GM23338 (cell line): ENCODE data around the gene AGA. TPM values are rescaled to one million over a fixed set of nuclear protein-coding genes. Genes with fewer than 3 reads are reported as not detected.

ENCODE experiments used
- ATAC-seq: fragments of 200-7000 bp; cut with Tn5 transposase; 3 replicates; pipeline ENCODE4 v1.9.1; 2020
- DNase-seq: peaks from one replicate; pipeline ENCODE4 v3.0.0-alpha.2; 2015; ENCODE audit warnings: low spot score
- H2AFZ ChIP-seq: fragments of 200-600 bp; sonication (generic); 2 replicates; pipeline ENCODE4 v1.8.0; 2016; ENCODE audit warnings: antibody characterized with exemption, mild to moderate bottlenecking, moderate library complexity
- H3F3A ChIP-seq: fragments of 200-600 bp; sonication (generic); replicated peaks from 2 replicates; pipeline ENCODE4 v1.8.0; 2017; ENCODE audit warnings: antibody characterized with exemption, mixed run types, low read depth
- H3K27ac ChIP-seq: fragments of 200-600 bp; sonication (generic); 2 replicates; pipeline ENCODE4 v1.6.1; 2016; ENCODE audit warnings: low read depth
- H3K27me3 ChIP-seq: fragments of 200-600 bp; sonication (generic); 2 replicates; pipeline ENCODE4 v1.8.0; 2016; ENCODE audit warnings: mild to moderate bottlenecking, mixed run types, moderate library complexity; ENCODE audit not compliant: insufficient read depth
- H3K36me3 ChIP-seq: fragments of 200-600 bp; sonication (generic); 2 replicates; pipeline ENCODE4 v1.8.0; 2016; ENCODE audit warnings: mild to moderate bottlenecking; ENCODE audit not compliant: insufficient read depth
- H3K4me1 ChIP-seq: fragments of 200-600 bp; sonication (generic); 2 replicates; pipeline ENCODE4 v1.8.0; 2016; ENCODE audit warnings: mild to moderate bottlenecking, moderate library complexity; ENCODE audit not compliant: insufficient read depth
- H3K4me2 ChIP-seq: fragments of 200-600 bp; sonication (generic); 2 replicates; pipeline ENCODE4 v1.7.1; 2017; ENCODE audit warnings: mixed run types
- H3K4me3 ChIP-seq: fragments of 200-600 bp; sonication (generic); 2 replicates; pipeline ENCODE4 v1.6.1; 2016; ENCODE audit warnings: mixed run types
- H3K79me2 ChIP-seq: fragments of 200-600 bp; sonication (generic); replicated peaks from 2 replicates; pipeline ENCODE4 v1.8.0; 2017; ENCODE audit warnings: mild to moderate bottlenecking; ENCODE audit not compliant: insufficient read depth
- H3K9me2 ChIP-seq: fragments of 200-600 bp; sonication (generic); 2 replicates; pipeline ENCODE4 v1.8.0; 2017; ENCODE audit not compliant: insufficient read depth
- H4K20me1 ChIP-seq: fragments of 200-600 bp; sonication (generic); replicated peaks from 2 replicates; pipeline ENCODE4 v1.8.0; 2017; ENCODE audit warnings: mild to moderate bottlenecking; ENCODE audit not compliant: insufficient read depth
- H3K27ac Mint-ChIP-seq: 2 replicates; pipeline ENCODE4 v1.8.0; 2020; ENCODE audit warnings: inconsistent platforms, mild to moderate bottlenecking, moderate library complexity, mixed read lengths
- H3K27me3 Mint-ChIP-seq: 3 replicates; pipeline ENCODE4 v1.8.0; 2022; ENCODE audit warnings: low read depth, mild to moderate bottlenecking, moderate library complexity, mixed read lengths, inconsistent platforms; ENCODE audit not compliant: insufficient read depth, poor library complexity
- H3K36me3 Mint-ChIP-seq: 3 replicates; pipeline ENCODE4 v1.8.0; 2021; ENCODE audit warnings: low read depth, mild to moderate bottlenecking, inconsistent platforms, moderate library complexity, mixed read lengths
- H3K4me1 Mint-ChIP-seq: 3 replicates; pipeline ENCODE4 v1.8.0; 2020; ENCODE audit warnings: mild to moderate bottlenecking, inconsistent platforms, mixed read lengths
- H3K4me3 Mint-ChIP-seq: 3 replicates; pipeline ENCODE4 v1.8.0; 2021; ENCODE audit warnings: moderate library complexity, mild to moderate bottlenecking, inconsistent platforms, mixed read lengths
- H3K9me3 Mint-ChIP-seq: 3 replicates; pipeline ENCODE4 v1.8.0; 2020; ENCODE audit warnings: moderate library complexity, mild to moderate bottlenecking, inconsistent platforms, mixed read lengths
- CREB1 ChIP-seq: fragments of 250-450 bp; sonication (Bioruptor Pico); IDR thresholded peaks from 2 replicates; pipeline ENCODE4 v1.5.0; 2020; ENCODE audit warnings: low read depth, mild to moderate bottlenecking, moderate library complexity
- ETS1 ChIP-seq: IDR thresholded peaks from 2 replicates; pipeline ENCODE4 v1.6.1; 2016; ENCODE audit warnings: antibody characterized with exemption
- EZH2 ChIP-seq: fragments of 200-600 bp; sonication (generic); IDR thresholded peaks from one replicate; pipeline ENCODE4 v1.8.0; 2017; ENCODE audit warnings: antibody characterized with exemption, mild to moderate bottlenecking, low read depth; ENCODE audit not compliant: unreplicated experiment
- EZH2phosphoT487 ChIP-seq: fragments of 200-600 bp; sonication (generic); IDR thresholded peaks from one replicate; pipeline ENCODE4 v1.8.1; 2018; ENCODE audit warnings: antibody characterized with exemption; ENCODE audit not compliant: unreplicated experiment
- JUNB ChIP-seq: IDR thresholded peaks from one replicate; pipeline ENCODE4 v1.6.1; 2016; ENCODE audit warnings: antibody characterized with exemption; ENCODE audit not compliant: unreplicated experiment
- NANOG ChIP-seq: IDR thresholded peaks from 2 replicates; pipeline ENCODE4 v1.6.1; 2016; ENCODE audit warnings: antibody characterized with exemption, borderline replicate concordance
- POLR2AphosphoS5 ChIP-seq: IDR thresholded peaks from 2 replicates; pipeline ENCODE4 v1.6.1; 2016; ENCODE audit warnings: antibody characterized with exemption, low read depth
- STAT1 ChIP-seq: IDR thresholded peaks from one replicate; pipeline ENCODE4 v1.6.1; 2016; ENCODE audit warnings: antibody characterized with exemption; ENCODE audit not compliant: unreplicated experiment
- ZNF114 ChIP-seq: fragments of 250-450 bp; sonication (Bioruptor Pico); IDR thresholded peaks from 2 replicates; pipeline ENCODE4 v1.5.0; 2020; ENCODE audit warnings: mild to moderate bottlenecking, moderate library complexity
- ZNF331 ChIP-seq: fragments of 250-450 bp; sonication (Bioruptor Pico); IDR thresholded peaks from 2 replicates; pipeline ENCODE4 v1.5.0; 2020; ENCODE audit warnings: low read depth, mild to moderate bottlenecking, moderate library complexity
- polyA plus RNA-seq: library from polyadenylated mRNA; unstranded; fragments of >200 nt; fragmentation: Nextera tagmentation; extraction: Ambion mirVana; gene quantifications from 2 replicates; pipeline ENCODE4 v1.2.1, GENCODE V29; 2016
- total RNA-seq: library from RNA; depleted of rRNA; stranded (reverse); fragments of >200 nt; shearing (Covaris generic); gene quantifications from 2 replicates; pipeline ENCODE4 v1.2.3, GENCODE V29; 2014
- TF ChIP-seq, protein P1 (sequence below), 2 experiments: fragments of 200-600 bp in 1 of 2; sonication (generic) in 1 of 2; conservative IDR thresholded peaks; 2 replicates each; pipeline versions ENCODE4 v1.5.1 to v1.6.1; 2016 to 2017; ENCODE audit warnings: antibody characterized with exemption in 2 of 2, low read depth in 2 of 2, mild to moderate bottlenecking in 2 of 2, moderate library complexity in 1 of 2
- TF ChIP-seq, protein P2 (sequence below): IDR thresholded peaks from one replicate; pipeline ENCODE4 v1.6.1; 2018; ENCODE audit warnings: antibody characterized with exemption; ENCODE audit not compliant: unreplicated experiment
- TF ChIP-seq, protein P3 (sequence below): fragments of 250-450 bp; sonication (Bioruptor Pico); IDR thresholded peaks from 2 replicates; pipeline ENCODE4 v1.5.0; 2020; ENCODE audit warnings: mild to moderate bottlenecking, moderate library complexity

AGA gene
- total and polyA plus RNA-seq, 2 experiments from 2014 or later = 5.5 to 12.8 TPM

DNA sequence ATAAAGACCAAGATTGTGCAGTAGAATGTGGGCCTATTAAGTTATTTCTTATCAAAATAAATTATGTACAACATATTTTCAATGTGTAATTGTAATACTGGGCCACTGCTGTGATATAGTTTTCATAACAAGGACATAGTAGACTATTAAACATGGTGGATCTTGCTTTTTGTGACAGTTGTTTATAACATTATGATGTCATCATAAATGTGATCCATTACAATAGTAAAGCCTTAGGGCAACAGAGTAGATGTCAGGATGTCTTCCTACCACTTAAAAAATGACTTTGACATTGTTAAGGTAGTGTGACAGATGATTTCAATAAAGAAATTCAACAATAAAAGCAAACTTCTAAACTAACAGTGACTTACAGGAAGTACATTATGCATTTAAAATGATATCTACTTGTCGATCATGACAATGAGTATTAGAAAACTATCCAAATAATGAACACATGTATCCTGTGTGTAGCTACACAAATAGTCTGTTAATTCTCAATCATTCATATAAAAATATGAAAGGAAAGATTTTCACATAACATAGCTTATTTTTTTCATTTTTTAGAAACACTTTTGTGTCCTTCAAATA is 5.3 kb upstream of the AGA start:
- Histone ChIP-seq H2AFZ (no peak overlapping the region), H3K9me2 (no peaks in the 10 kb centered on the region), H3K27ac (no peak overlapping the region), H3K79me2 (peaks cover 44% of the 10 kb centered on the region), H4K20me1 (no peaks in the 10 kb centered on the region), H3K27me3 (no peaks in the 10 kb centered on the region), H3K36me3 (no peaks in the 10 kb centered on the region), H3K4me3 (no peak overlapping the region), H3K4me1 (no peaks in the 10 kb centered on the region), H3F3A (no peaks in the 10 kb centered on the region), H3K4me2 (no peak overlapping the region; the same call in 1 of the 2 replicates)
- TF ChIP-seq STAT1 (no peak), ETS1 (no peak), JUNB (no peak), EZH2phosphoT487 (no peak), ZNF331 (CRISPR knock-in tag) (no peak), NANOG (no peak), CREB1 (CRISPR knock-in tag) (no peak), EZH2 (no peak), POLR2AphosphoS5 (no peak), ZNF114 (CRISPR knock-in tag) (no peak)
- TF ChIP-seq, protein P1, sequence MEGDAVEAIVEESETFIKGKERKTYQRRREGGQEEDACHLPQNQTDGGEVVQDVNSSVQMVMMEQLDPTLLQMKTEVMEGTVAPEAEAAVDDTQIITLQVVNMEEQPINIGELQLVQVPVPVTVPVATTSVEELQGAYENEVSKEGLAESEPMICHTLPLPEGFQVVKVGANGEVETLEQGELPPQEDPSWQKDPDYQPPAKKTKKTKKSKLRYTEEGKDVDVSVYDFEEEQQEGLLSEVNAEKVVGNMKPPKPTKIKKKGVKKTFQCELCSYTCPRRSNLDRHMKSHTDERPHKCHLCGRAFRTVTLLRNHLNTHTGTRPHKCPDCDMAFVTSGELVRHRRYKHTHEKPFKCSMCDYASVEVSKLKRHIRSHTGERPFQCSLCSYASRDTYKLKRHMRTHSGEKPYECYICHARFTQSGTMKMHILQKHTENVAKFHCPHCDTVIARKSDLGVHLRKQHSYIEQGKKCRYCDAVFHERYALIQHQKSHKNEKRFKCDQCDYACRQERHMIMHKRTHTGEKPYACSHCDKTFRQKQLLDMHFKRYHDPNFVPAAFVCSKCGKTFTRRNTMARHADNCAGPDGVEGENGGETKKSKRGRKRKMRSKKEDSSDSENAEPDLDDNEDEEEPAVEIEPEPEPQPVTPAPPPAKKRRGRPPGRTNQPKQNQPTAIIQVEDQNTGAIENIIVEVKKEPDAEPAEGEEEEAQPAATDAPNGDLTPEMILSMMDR (conservative IDR thresholded peaks at IDR 0.05; ENCODE audit: low read depth in 2 of 2) = no peak
- TF ChIP-seq, protein P2, sequence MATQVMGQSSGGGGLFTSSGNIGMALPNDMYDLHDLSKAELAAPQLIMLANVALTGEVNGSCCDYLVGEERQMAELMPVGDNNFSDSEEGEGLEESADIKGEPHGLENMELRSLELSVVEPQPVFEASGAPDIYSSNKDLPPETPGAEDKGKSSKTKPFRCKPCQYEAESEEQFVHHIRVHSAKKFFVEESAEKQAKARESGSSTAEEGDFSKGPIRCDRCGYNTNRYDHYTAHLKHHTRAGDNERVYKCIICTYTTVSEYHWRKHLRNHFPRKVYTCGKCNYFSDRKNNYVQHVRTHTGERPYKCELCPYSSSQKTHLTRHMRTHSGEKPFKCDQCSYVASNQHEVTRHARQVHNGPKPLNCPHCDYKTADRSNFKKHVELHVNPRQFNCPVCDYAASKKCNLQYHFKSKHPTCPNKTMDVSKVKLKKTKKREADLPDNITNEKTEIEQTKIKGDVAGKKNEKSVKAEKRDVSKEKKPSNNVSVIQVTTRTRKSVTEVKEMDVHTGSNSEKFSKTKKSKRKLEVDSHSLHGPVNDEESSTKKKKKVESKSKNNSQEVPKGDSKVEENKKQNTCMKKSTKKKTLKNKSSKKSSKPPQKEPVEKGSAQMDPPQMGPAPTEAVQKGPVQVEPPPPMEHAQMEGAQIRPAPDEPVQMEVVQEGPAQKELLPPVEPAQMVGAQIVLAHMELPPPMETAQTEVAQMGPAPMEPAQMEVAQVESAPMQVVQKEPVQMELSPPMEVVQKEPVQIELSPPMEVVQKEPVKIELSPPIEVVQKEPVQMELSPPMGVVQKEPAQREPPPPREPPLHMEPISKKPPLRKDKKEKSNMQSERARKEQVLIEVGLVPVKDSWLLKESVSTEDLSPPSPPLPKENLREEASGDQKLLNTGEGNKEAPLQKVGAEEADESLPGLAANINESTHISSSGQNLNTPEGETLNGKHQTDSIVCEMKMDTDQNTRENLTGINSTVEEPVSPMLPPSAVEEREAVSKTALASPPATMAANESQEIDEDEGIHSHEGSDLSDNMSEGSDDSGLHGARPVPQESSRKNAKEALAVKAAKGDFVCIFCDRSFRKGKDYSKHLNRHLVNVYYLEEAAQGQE = no peak
- TF ChIP-seq, protein P3, sequence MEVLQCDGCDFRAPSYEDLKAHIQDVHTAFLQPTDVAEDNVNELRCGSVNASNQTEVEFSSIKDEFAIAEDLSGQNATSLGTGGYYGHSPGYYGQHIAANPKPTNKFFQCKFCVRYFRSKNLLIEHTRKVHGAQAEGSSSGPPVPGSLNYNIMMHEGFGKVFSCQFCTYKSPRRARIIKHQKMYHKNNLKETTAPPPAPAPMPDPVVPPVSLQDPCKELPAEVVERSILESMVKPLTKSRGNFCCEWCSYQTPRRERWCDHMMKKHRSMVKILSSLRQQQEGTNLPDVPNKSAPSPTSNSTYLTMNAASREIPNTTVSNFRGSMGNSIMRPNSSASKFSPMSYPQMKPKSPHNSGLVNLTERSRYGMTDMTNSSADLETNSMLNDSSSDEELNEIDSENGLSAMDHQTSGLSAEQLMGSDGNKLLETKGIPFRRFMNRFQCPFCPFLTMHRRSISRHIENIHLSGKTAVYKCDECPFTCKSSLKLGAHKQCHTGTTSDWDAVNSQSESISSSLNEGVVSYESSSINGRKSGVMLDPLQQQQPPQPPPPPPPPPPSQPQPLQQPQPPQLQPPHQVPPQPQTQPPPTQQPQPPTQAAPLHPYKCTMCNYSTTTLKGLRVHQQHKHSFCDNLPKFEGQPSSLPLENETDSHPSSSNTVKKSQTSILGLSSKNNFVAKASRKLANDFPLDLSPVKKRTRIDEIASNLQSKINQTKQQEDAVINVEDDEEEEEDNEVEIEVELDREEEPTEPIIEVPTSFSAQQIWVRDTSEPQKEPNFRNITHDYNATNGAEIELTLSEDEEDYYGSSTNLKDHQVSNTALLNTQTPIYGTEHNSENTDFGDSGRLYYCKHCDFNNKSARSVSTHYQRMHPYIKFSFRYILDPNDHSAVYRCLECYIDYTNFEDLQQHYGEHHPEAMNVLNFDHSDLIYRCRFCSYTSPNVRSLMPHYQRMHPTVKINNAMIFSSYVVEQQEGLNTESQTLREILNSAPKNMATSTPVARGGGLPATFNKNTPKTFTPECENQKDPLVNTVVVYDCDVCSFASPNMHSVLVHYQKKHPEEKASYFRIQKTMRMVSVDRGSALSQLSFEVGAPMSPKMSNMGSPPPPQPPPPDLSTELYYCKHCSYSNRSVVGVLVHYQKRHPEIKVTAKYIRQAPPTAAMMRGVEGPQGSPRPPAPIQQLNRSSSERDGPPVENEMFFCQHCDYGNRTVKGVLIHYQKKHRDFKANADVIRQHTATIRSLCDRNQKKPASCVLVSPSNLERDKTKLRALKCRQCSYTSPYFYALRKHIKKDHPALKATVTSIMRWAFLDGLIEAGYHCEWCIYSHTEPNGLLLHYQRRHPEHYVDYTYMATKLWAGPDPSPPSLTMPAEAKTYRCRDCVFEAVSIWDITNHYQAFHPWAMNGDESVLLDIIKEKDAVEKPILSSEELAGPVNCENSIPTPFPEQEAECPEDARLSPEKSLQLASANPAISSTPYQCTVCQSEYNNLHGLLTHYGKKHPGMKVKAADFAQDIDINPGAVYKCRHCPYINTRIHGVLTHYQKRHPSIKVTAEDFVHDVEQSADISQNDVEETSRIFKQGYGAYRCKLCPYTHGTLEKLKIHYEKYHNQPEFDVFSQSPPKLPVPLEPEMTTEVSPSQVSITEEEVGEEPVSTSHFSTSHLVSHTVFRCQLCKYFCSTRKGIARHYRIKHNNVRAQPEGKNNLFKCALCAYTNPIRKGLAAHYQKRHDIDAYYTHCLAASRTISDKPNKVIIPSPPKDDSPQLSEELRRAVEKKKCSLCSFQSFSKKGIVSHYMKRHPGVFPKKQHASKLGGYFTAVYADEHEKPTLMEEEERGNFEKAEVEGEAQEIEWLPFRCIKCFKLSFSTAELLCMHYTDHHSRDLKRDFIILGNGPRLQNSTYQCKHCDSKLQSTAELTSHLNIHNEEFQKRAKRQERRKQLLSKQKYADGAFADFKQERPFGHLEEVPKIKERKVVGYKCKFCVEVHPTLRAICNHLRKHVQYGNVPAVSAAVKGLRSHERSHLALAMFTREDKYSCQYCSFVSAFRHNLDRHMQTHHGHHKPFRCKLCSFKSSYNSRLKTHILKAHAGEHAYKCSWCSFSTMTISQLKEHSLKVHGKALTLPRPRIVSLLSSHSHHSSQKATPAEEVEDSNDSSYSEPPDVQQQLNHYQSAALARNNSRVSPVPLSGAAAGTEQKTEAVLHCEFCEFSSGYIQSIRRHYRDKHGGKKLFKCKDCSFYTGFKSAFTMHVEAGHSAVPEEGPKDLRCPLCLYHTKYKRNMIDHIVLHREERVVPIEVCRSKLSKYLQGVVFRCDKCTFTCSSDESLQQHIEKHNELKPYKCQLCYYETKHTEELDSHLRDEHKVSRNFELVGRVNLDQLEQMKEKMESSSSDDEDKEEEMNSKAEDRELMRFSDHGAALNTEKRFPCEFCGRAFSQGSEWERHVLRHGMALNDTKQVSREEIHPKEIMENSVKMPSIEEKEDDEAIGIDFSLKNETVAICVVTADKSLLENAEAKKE (CRISPR knock-in tag) = no peak
- peaks cover 4% of the 10 kb centered on the region for H3K27me3 Mint-ChIP-seq
- H3K36me3 Mint-ChIP-seq = no peaks in the 10 kb centered on the region
- no peaks in the 10 kb centered on the region for H3K9me3 Mint-ChIP-seq
- H3K27ac Mint-ChIP-seq = no peak overlapping the region
- ATAC-seq (no peak), DNase-seq (no peak)
- H3K4me3 Mint-ChIP-seq = no peak overlapping the region
- peaks cover 11% of the 10 kb centered on the region for H3K4me1 Mint-ChIP-seq
